GM21367 (cell line): Measurements from ENCODE around the gene CDC123.
"Not testable (repeated sequence)": the region's sequence is repeated elsewhere in the genome, so short reads cannot be mapped to it uniquely, and the experiment has no call there.

Source experiments
- ATAC-seq: cut with Tn5 transposase; IDR thresholded peaks from one replicate; pipeline ENCODE4 v1.9.1; 2021; ENCODE audit not compliant: unreplicated experiment

CDC123 gene

GRCh38 chr10:12189426-12189825 lies 6.6 kb upstream of the CDC123 start:
- no peak for ATAC-seq

GRCh38 chr10:12191715-12192114 lies 4.3 kb upstream of the CDC123 start:
- ATAC-seq = no peak

GRCh38 chr10:12193193-12193592 lies 2.8 kb upstream of the CDC123 start:
- ATAC-seq = no peak

GRCh38 chr10:12194752-12195271 lies 1.2 kb upstream of the CDC123 start:
- ATAC-seq = no peak

- no peak for ATAC-seq
Measured at GRCh38 chr10:12195281-12195602, 746 bp upstream of the CDC123 start.

- ATAC-seq = no peak
Measured at GRCh38 chr10:12196531-12197211, 683 bp downstream of the CDC123 start.

- ATAC-seq = no peak
Measured at GRCh38 chr10:12198156-12198555, 2.2 kb downstream of the CDC123 start.

- no peak for ATAC-seq
Measured at GRCh38 chr10:12200850-12201249, 4.9 kb downstream of the CDC123 start.

GRCh38 chr10:12201543-12201942 lies 5.6 kb downstream of the CDC123 start:
- no peak for ATAC-seq

- no peak for ATAC-seq
Measured at GRCh38 chr10:12202226-12202625, 6.2 kb downstream of the CDC123 start.

GRCh38 chr10:12205082-12205481 lies 9.1 kb downstream of the CDC123 start:
- ATAC-seq = no peak

GRCh38 chr10:12207114-12207513 lies 11.1 kb downstream of the CDC123 start:
- ATAC-seq = no peak

GRCh38 chr10:12208460-12208859 lies 12.5 kb downstream of the CDC123 start:
- no peak for ATAC-seq

GRCh38 chr10:12212454-12212853 lies 16.5 kb downstream of the CDC123 start:
- no peak for ATAC-seq

- no peak for ATAC-seq
Measured at GRCh38 chr10:12213621-12214020, 17.6 kb downstream of the CDC123 start.

GRCh38 chr10:12214093-12214492 lies 18.1 kb downstream of the CDC123 start:
- no peak for ATAC-seq

GRCh38 chr10:12214763-12215218 lies 18.8 kb downstream of the CDC123 start:
- ATAC-seq = no peak

GRCh38 chr10:12218991-12219390 lies 23.0 kb downstream of the CDC123 start:
- ATAC-seq = no peak

GRCh38 chr10:12221323-12222298 lies 25.6 kb downstream of the CDC123 start:
- no peak for ATAC-seq

- ATAC-seq = no peak
Measured at GRCh38 chr10:12225444-12225843, 29.5 kb downstream of the CDC123 start.

- ATAC-seq = not testable (repeated sequence)
Measured at GRCh38 chr10:12226438-12226837, 30.4 kb downstream of the CDC123 start.

GRCh38 chr10:12228851-12229250 lies 32.9 kb downstream of the CDC123 start:
- ATAC-seq = no peak
